OCI-LY1 (cell line): Measurements from ENCODE around the gene LCOR.

Experiments used
- EZH2 ChIP-seq: fragments of 200-600 bp; sonication (generic), shearing (Covaris generic); IDR thresholded peaks from 2 replicates; pipeline ENCODE4 v1.8.0; 2017; ENCODE audit warnings: borderline replicate concordance, mixed run types, mild to moderate bottlenecking, antibody characterized with exemption, low read length, moderate library complexity, mixed read lengths
- TF ChIP-seq, protein P1 (sequence below): fragments of 200-600 bp; sonication (generic), shearing (Covaris generic); IDR thresholded peaks from 2 replicates; pipeline ENCODE4 v1.5.1; 2017; ENCODE audit warnings: mild to moderate bottlenecking, antibody characterized with exemption, low read length, moderate library complexity, mixed read lengths

DNA sequence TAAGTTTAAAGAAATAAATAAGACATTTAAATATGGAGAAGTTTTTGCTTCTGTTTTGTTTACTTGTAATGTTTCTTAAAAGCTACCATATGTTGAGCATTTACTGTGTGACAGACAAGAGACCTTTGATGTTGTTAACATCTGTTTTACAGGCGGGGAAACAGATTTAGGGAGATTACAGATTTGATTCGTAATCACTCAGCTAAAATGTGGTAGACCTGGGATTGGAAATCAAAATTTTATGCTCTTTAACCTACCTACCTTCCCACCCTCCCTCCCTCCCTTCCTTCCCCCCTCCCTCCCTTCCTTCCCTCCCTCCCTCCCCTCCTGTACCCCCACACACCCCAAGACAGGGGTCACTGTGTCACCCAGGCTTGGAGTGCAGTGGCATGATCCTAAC is 11.7 kb downstream of the LCOR start:
- TF ChIP-seq, protein P1, sequence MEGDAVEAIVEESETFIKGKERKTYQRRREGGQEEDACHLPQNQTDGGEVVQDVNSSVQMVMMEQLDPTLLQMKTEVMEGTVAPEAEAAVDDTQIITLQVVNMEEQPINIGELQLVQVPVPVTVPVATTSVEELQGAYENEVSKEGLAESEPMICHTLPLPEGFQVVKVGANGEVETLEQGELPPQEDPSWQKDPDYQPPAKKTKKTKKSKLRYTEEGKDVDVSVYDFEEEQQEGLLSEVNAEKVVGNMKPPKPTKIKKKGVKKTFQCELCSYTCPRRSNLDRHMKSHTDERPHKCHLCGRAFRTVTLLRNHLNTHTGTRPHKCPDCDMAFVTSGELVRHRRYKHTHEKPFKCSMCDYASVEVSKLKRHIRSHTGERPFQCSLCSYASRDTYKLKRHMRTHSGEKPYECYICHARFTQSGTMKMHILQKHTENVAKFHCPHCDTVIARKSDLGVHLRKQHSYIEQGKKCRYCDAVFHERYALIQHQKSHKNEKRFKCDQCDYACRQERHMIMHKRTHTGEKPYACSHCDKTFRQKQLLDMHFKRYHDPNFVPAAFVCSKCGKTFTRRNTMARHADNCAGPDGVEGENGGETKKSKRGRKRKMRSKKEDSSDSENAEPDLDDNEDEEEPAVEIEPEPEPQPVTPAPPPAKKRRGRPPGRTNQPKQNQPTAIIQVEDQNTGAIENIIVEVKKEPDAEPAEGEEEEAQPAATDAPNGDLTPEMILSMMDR, result no peak
- TF ChIP-seq EZH2, result no peak
